ENCODE measurements around the gene MAP4. TPM values are rescaled to one million over a fixed set of nuclear protein-coding genes. Genes with fewer than 3 reads are reported as not detected.

MAP4 gene
- total RNA-seq, 1 donor from 2014 or later: 54.6 TPM

DNA sequence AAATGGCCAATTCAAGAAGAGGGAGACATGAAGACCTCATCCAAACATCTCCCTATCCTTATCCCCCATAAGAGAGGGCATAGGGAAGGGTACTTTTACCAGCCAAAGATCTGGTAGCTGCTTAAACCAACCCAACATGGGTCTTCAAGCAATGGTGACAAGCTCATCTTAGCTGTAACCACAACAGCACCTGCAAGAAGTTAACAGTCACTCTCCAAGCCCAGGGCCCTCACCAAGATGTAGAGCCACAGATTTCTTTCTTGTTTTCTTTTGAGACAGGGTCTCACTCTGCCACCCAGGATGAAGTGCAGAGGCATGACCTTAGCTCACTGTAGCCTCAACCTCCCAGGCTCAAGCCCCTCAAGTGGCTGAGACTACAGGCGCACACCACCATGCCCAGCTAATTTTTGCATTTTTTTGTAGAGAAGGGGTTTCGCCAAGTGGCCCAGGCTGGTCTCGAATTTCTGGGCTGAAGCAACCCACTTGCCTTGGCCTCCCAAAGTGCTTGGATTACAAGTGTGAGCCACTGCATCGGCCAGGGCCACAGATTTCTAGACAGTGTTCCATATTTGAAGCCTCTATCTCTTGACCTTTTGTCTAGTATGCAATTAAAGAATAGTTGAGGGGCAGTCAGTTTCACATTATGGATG, 156.1 kb downstream of the MAP4 start:
- TF ChIP-seq, protein P1, sequence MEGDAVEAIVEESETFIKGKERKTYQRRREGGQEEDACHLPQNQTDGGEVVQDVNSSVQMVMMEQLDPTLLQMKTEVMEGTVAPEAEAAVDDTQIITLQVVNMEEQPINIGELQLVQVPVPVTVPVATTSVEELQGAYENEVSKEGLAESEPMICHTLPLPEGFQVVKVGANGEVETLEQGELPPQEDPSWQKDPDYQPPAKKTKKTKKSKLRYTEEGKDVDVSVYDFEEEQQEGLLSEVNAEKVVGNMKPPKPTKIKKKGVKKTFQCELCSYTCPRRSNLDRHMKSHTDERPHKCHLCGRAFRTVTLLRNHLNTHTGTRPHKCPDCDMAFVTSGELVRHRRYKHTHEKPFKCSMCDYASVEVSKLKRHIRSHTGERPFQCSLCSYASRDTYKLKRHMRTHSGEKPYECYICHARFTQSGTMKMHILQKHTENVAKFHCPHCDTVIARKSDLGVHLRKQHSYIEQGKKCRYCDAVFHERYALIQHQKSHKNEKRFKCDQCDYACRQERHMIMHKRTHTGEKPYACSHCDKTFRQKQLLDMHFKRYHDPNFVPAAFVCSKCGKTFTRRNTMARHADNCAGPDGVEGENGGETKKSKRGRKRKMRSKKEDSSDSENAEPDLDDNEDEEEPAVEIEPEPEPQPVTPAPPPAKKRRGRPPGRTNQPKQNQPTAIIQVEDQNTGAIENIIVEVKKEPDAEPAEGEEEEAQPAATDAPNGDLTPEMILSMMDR (IDR thresholded peaks at IDR 0.05): no peak
- no peak for TF ChIP-seq EZH2phosphoT487 (IDR thresholded peaks at IDR 0.05)
- no peak for TF ChIP-seq EZH2 (IDR thresholded peaks at IDR 0.05)
- no peak overlapping the region for H3K9ac ChIP-seq
- no peak overlapping the region for H2AFZ ChIP-seq (replicated peaks)
- Mint-ChIP-seq H3K4me3 (no peak overlapping the region), H3K9me3 (no peaks in the 10 kb centered on the region), H3K36me3 (peaks cover 18% of the 10 kb centered on the region), H3K27me3 (ENCODE audit: insufficient read depth, low read depth) (no peaks in the 10 kb centered on the region), H3K27ac (no peak overlapping the region), H3K4me1 (peaks cover 3% of the 10 kb centered on the region)
- no peak overlapping the region for H3K4me2 ChIP-seq
- no peaks in the 10 kb centered on the region for H3K27me3 ChIP-seq
- H4K20me1 ChIP-seq (ENCODE audit: low read depth): no peaks in the 10 kb centered on the region
- no peaks in the 10 kb centered on the region for H3K79me2 ChIP-seq (ENCODE audit: low read depth)
- no peak for DNase-seq (ENCODE audit: low spot score)
- H3K4me3 ChIP-seq: no peak overlapping the region
- H3K9me3 ChIP-seq (ENCODE audit: low read depth): no peaks in the 10 kb centered on the region
- peaks cover 5% of the 10 kb centered on the region for H3F3A ChIP-seq (ENCODE audit: low read depth)
- H3K36me3 ChIP-seq: no peaks in the 10 kb centered on the region
- no peak overlapping the region for H3K27ac ChIP-seq
- H3K4me1 ChIP-seq: peaks cover 6% of the 10 kb centered on the region

DNA sequence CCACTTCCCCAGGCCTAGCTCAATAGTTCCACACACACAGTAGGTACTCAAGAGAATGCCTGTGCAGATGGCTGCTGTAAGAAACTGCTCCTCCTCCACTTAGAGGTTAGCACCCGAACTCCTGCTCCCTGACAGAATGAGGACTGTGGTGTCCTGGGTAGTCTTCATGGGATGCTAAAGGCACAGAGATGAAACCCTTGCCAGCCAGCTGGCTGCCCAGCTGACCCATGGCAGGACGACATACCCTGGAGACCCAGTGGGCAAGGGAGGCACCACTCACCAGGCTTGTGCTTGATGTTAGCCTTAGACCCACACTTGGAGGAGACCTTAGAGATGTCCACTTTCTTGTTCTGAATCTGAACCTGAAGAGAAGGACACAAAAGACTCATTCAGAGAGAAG, 159.1 kb downstream of the MAP4 start:
- no peaks in the 10 kb centered on the region for H3F3A ChIP-seq (ENCODE audit: low read depth)
- TF ChIP-seq EZH2phosphoT487 (IDR thresholded peaks at IDR 0.05): no peak
- TF ChIP-seq EZH2 (IDR thresholded peaks at IDR 0.05): no peak
- TF ChIP-seq, protein P1 (IDR thresholded peaks at IDR 0.05): no peak
- Mint-ChIP-seq H3K4me3 (no peak overlapping the region), H3K4me1 (no peaks in the 10 kb centered on the region), H3K27me3 (ENCODE audit: insufficient read depth, low read depth) (no peaks in the 10 kb centered on the region), H3K36me3 (peaks cover 24% of the 10 kb centered on the region), H3K27ac (no peak overlapping the region), H3K9me3 (peaks cover 3% of the 10 kb centered on the region)
- H4K20me1 ChIP-seq (ENCODE audit: low read depth): no peaks in the 10 kb centered on the region
- no peak overlapping the region for H2AFZ ChIP-seq (replicated peaks)
- H3K27ac ChIP-seq: no peak overlapping the region
- no peak overlapping the region for H3K4me3 ChIP-seq
- no peaks in the 10 kb centered on the region for H3K36me3 ChIP-seq
- H3K79me2 ChIP-seq (ENCODE audit: low read depth): no peaks in the 10 kb centered on the region
- no peak for DNase-seq (ENCODE audit: low spot score)
- H3K9ac ChIP-seq: no peak overlapping the region
- H3K4me1 ChIP-seq: no peaks in the 10 kb centered on the region
- H3K4me2 ChIP-seq: no peak overlapping the region
- H3K9me3 ChIP-seq (ENCODE audit: low read depth): no peaks in the 10 kb centered on the region
- no peaks in the 10 kb centered on the region for H3K27me3 ChIP-seq

DNA sequence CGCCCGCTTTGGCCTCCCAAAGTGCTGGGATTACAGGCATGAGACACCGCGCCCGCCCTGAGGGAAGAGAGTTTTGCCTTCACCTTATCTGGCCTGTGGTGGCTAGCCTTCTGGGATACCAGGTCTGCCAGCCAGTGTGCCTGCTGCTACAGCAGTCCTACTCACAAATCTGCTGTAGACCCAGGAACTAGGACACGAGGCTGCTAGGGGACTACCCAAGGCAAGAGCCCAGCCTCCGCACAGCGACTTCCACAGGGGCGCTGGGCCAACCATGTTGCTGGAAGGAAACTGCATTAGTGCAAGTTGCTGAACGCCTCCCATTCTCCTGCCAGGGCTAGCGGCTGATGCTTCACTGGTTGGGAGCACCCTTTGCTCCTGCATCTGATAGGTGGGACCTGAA, 159.5 kb downstream of the MAP4 start:
- H3K36me3 Mint-ChIP-seq: peaks cover 24% of the 10 kb centered on the region
- no peaks in the 10 kb centered on the region for H3K4me1 Mint-ChIP-seq
- Histone ChIP-seq H3K27me3 (no peaks in the 10 kb centered on the region), H2AFZ (replicated peaks) (no peak overlapping the region), H3K9ac (no peak overlapping the region), H3K79me2 (ENCODE audit: low read depth) (no peaks in the 10 kb centered on the region), H3K4me3 (no peak overlapping the region), H3K4me1 (no peaks in the 10 kb centered on the region), H3K36me3 (no peaks in the 10 kb centered on the region), H3K4me2 (no peak overlapping the region), H3F3A (ENCODE audit: low read depth) (peaks cover 4% of the 10 kb centered on the region), H4K20me1 (ENCODE audit: low read depth) (no peaks in the 10 kb centered on the region), H3K9me3 (ENCODE audit: low read depth) (no peaks in the 10 kb centered on the region), H3K27ac (no peak overlapping the region)
- no peak overlapping the region for H3K4me3 Mint-ChIP-seq
- DNase-seq (ENCODE audit: low spot score): no peak
- TF ChIP-seq EZH2phosphoT487 (IDR thresholded peaks at IDR 0.05): no peak
- no peak for TF ChIP-seq EZH2 (IDR thresholded peaks at IDR 0.05)
- TF ChIP-seq, protein P1 (IDR thresholded peaks at IDR 0.05): no peak
- H3K27ac Mint-ChIP-seq: no peak overlapping the region
- no peaks in the 10 kb centered on the region for H3K27me3 Mint-ChIP-seq (ENCODE audit: insufficient read depth, low read depth)
- peaks cover 3% of the 10 kb centered on the region for H3K9me3 Mint-ChIP-seq

All from neural progenitor cell (in vitro differentiated cells).